Esophagus muscularis mucosa (tissue), 4 donors: Measurements from ENCODE around the gene ZNF169.
"Not testable (repeated sequence)": the region's sequence is repeated elsewhere in the genome, so short reads cannot be mapped to it uniquely, and the experiment has no call there.

Source experiments
- CTCF ChIP-seq, 3 experiments: fragments of 200-600 bp in 2 of 3; fragments of 450-650 bp in 1 of 3; sonication (generic) in 2 of 3; IDR thresholded peaks; one replicate each; pipeline ENCODE4 v1.5.1; 2017 to 2019; ENCODE audit warnings: antibody characterized with exemption in 3 of 3, mild to moderate bottlenecking in 2 of 3, moderate library complexity in 1 of 3
- EP300 ChIP-seq: sonication (generic); formaldehyde crosslinking; IDR thresholded peaks from one replicate; pipeline ENCODE4 v1.6.1; 2017; ENCODE audit warnings: antibody characterized with exemption
- POLR2AphosphoS5 ChIP-seq, 2 donors: sonication (generic); formaldehyde crosslinking; IDR thresholded peaks; one replicate each; pipeline ENCODE4 v1.6.1; 2017; ENCODE audit warnings: antibody characterized with exemption in 2 of 2

- TF ChIP-seq CTCF (IDR thresholded peaks at IDR 0.05); POLR2AphosphoS5 (IDR thresholded peaks at IDR 0.05); EP300: not testable (repeated sequence)
Measured at GRCh38 chr9:94277029-94277428, 17.9 kb downstream of the ZNF169 start.
